GM12801 (cell line): ENCODE results near the gene GTPBP8.

Experiments
- CTCF ChIP-seq: IDR thresholded peaks from one replicate; pipeline ENCODE4 v1.5.1; 2011; ENCODE audit warnings: control low read depth; ENCODE audit not compliant: insufficient read length; ENCODE audit errors: extremely low read depth

Gene GTPBP8

GRCh38 chr3:112979244-112979832 is 11.4 kb upstream of the GTPBP8 start:
- no peak for TF ChIP-seq CTCF

GRCh38 chr3:112980080-112980479 is 10.7 kb upstream of the GTPBP8 start:
- TF ChIP-seq CTCF = no peak

- TF ChIP-seq CTCF = no peak
Measured at GRCh38 chr3:112982710-112983109, 8.1 kb upstream of the GTPBP8 start.

GRCh38 chr3:112984485-112984884 is 6.3 kb upstream of the GTPBP8 start:
- no peak for TF ChIP-seq CTCF

GRCh38 chr3:112987710-112988334 is 3.0 kb upstream of the GTPBP8 start:
- no peak for TF ChIP-seq CTCF

GRCh38 chr3:112995800-112996199 is 5.0 kb downstream of the GTPBP8 start:
- TF ChIP-seq CTCF = no peak

- no peak for TF ChIP-seq CTCF
Measured at GRCh38 chr3:113000691-113001090, 9.9 kb downstream of the GTPBP8 start.
